Tibial nerve (tissue), 4 donors: ENCODE results near the gene CS. TPM values are rescaled to one million over a fixed set of nuclear protein-coding genes. Genes with fewer than 3 reads are reported as not detected.

ENCODE experiments used
- DNase-seq, 2 donors: peaks; one replicate each; pipeline ENCODE4 v3.0.0-alpha.2; 2019; ENCODE audit warnings: low spot score in 2 of 2
- H3K27ac ChIP-seq, 4 donors: fragments of 200-600 bp; sonication (generic) in 3 of 4; one replicate each; pipeline ENCODE4 v1.5.1; 2017 to 2019; ENCODE audit warnings: mild to moderate bottlenecking in 1 of 4
- H3K27me3 ChIP-seq, 2 donors: fragments of 200-600 bp; sonication (generic) in 1 of 2; one replicate each; pipeline versions ENCODE4 v1.5.1 to v1.6.0; 2017 to 2019
- H3K36me3 ChIP-seq, 3 donors: fragments of 200-600 bp; sonication (generic); one replicate each; pipeline ENCODE4 v1.5.1; 2018 to 2019
- H3K4me1 ChIP-seq, 4 donors: fragments of 200-600 bp; sonication (generic) in 3 of 4; one replicate each; pipeline ENCODE4 v1.5.1; 2017 to 2019
- H3K4me3 ChIP-seq, 4 donors: fragments of 200-600 bp; sonication (generic) in 3 of 4; one replicate each; pipeline ENCODE4 v1.5.1; 2017 to 2019; ENCODE audit warnings: mild to moderate bottlenecking in 1 of 4, moderate library complexity in 1 of 4
- H3K9me3 ChIP-seq, 4 donors: fragments of 200-600 bp; sonication (generic) in 3 of 4; one replicate each; pipeline ENCODE4 v1.5.1; 2017 to 2019
- CTCF ChIP-seq, 5 experiments: fragments of 200-600 bp in 3 of 5; fragments of 450-650 bp in 2 of 5; sonication (generic) in 3 of 5; IDR thresholded peaks; one replicate each; pipeline ENCODE4 v1.5.1; 2016 to 2019; ENCODE audit warnings: antibody characterized with exemption in 5 of 5, mild to moderate bottlenecking in 3 of 5, moderate library complexity in 2 of 5
- EP300 ChIP-seq, 2 donors: sonication (generic); formaldehyde crosslinking; IDR thresholded peaks; one replicate each; pipeline ENCODE4 v1.6.1; 2017; ENCODE audit warnings: antibody characterized with exemption in 2 of 2, mild to moderate bottlenecking in 1 of 2
- POLR2A ChIP-seq, 2 donors: fragments of 450-650 bp; IDR thresholded peaks; one replicate each; pipeline ENCODE4 v1.6.1; 2017; ENCODE audit warnings: antibody characterized with exemption in 2 of 2, mild to moderate bottlenecking in 2 of 2, moderate library complexity in 2 of 2
- WGBS, 2 donors: methylation state at CpG; one replicate each; pipeline ENCODE4 v1.1.5; 2018; 5-methylcytosine and 5-hydroxymethylcytosine counted together
- total RNA-seq, 4 donors: library from RNA; depleted of rRNA; stranded (reverse); fragments of >200 nt; gene quantifications; one replicate each; pipeline ENCODE4 v1.1.0, GENCODE V29; 2016

The CS gene
- total RNA-seq, 4 donors from 2014 or later: 63.7 to 112 (median 84.2) TPM

- Histone ChIP-seq H3K27ac (no peak overlapping the region), H3K36me3 (peaks cover 7 to 96% (median 43%) of the 10 kb centered on the region in 3 donors), H3K27me3 (no peaks in the 10 kb centered on the region), H3K4me1 (peaks cover 0 to 7% (median 0%) of the 10 kb centered on the region in 4 donors), H3K9me3 (no peaks in the 10 kb centered on the region), H3K4me3 (no peak overlapping the region)
- DNase-seq: no peak
- TF ChIP-seq POLR2A (IDR thresholded peaks at IDR 0.05) (no peak), CTCF (IDR thresholded peaks at IDR 0.05) (no peak), EP300 (IDR thresholded peaks at IDR 0.05) (no peak)
- WGBS, 2 donors: 62 to 63% methylated on average over 9 of the region's 9 CpGs
Observed at GRCh38 chr12:56241424-56242303, 58.5 kb downstream of the CS start.

- H3K4me1 ChIP-seq: no peaks in the 10 kb centered on the region
- H3K27me3 ChIP-seq: no peaks in the 10 kb centered on the region
- H3K9me3 ChIP-seq: no peaks in the 10 kb centered on the region
- H3K27ac ChIP-seq: no peak overlapping the region
- TF ChIP-seq EP300 (IDR thresholded peaks at IDR 0.05) (no peak), POLR2A (IDR thresholded peaks at IDR 0.05) (no peak), CTCF (IDR thresholded peaks at IDR 0.05) (no peak)
- H3K4me3 ChIP-seq: no peak overlapping the region
- DNase-seq: no peak
- 56 to 59% methylated on average over 11 of the region's 11 CpGs for WGBS, 2 donors
- H3K36me3 ChIP-seq: peaks cover 0 to 69% (median 10%) of the 10 kb centered on the region in 3 donors
Observed at GRCh38 chr12:56237552-56237951, 62.6 kb downstream of the CS start.

GRCh38 chr12:56236985-56237384, 63.1 kb downstream of the CS start:
- Histone ChIP-seq H3K27me3 (no peaks in the 10 kb centered on the region), H3K36me3 (peaks cover 0 to 63% (median 4%) of the 10 kb centered on the region in 3 donors), H3K27ac (no peak overlapping the region), H3K4me3 (no peak overlapping the region), H3K9me3 (no peaks in the 10 kb centered on the region), H3K4me1 (no peaks in the 10 kb centered on the region)
- no peak for DNase-seq
- TF ChIP-seq POLR2A (IDR thresholded peaks at IDR 0.05) (no peak), CTCF (IDR thresholded peaks at IDR 0.05) (no peak), EP300 (IDR thresholded peaks at IDR 0.05) (no peak)
- WGBS, 2 donors: 67 to 69% methylated on average over 4 to 5 of the region's 5 CpGs

- 92 to 97% methylated on average over 6 of the region's 6 CpGs for WGBS, 2 donors
- no peak for DNase-seq
- Histone ChIP-seq H3K4me3 (no peak overlapping the region), H3K4me1 (no peaks in the 10 kb centered on the region), H3K27me3 (no peaks in the 10 kb centered on the region), H3K36me3 (peaks cover 0 to 54% (median 0%) of the 10 kb centered on the region in 3 donors), H3K9me3 (no peaks in the 10 kb centered on the region), H3K27ac (no peak overlapping the region)
- TF ChIP-seq POLR2A (IDR thresholded peaks at IDR 0.05): no peak
- no peak for TF ChIP-seq CTCF (IDR thresholded peaks at IDR 0.05)
- no peak for TF ChIP-seq EP300 (IDR thresholded peaks at IDR 0.05)
Observed at GRCh38 chr12:56236091-56236490, 64.0 kb downstream of the CS start.

- Histone ChIP-seq H3K27me3 (no peaks in the 10 kb centered on the region), H3K4me1 (no peaks in the 10 kb centered on the region), H3K36me3 (peaks cover 0 to 43% (median 0%) of the 10 kb centered on the region in 3 donors), H3K9me3 (no peaks in the 10 kb centered on the region), H3K4me3 (no peak overlapping the region), H3K27ac (no peak overlapping the region)
- WGBS, 2 donors: 68 to 77% methylated on average over 16 of the region's 16 CpGs
- no peak for TF ChIP-seq CTCF (IDR thresholded peaks at IDR 0.05)
- no peak for TF ChIP-seq POLR2A (IDR thresholded peaks at IDR 0.05)
- TF ChIP-seq EP300 (IDR thresholded peaks at IDR 0.05): no peak
- no peak for DNase-seq
Observed at GRCh38 chr12:56234746-56235436, 65.2 kb downstream of the CS start.
